A549 (cell line): ENCODE results near the gene NOTCH4. TPM values are rescaled to one million over a fixed set of nuclear protein-coding genes. Genes with fewer than 3 reads are reported as not detected.
"Not testable (repeated sequence)": the region's sequence is repeated elsewhere in the genome, so short reads cannot be mapped to it uniquely, and the experiment has no call there.

Experiments
- ATAC-seq, 2 experiments: fragments of 200-7000 bp in 1 of 2; fragments of >200 bp in 1 of 2; cut with Nextera tagmentation in 1 of 2; cut with Tn5 transposase in 1 of 2; 3 replicates each; pipeline versions ENCODE4 v1.8.0 to v1.9.1; 2018 to 2020; ENCODE audit warnings: mild to moderate bottlenecking in 1 of 2, moderate library complexity in 1 of 2
- CTCF ChIA-PET: fragments of 300-600 bp; sonication (Branson Sonifier 250); formaldehyde crosslinking; extraction: SDS; loops from one replicate; lab custom pipeline; 2021; ENCODE audit warnings: antibody characterized with exemption, inconsistent platforms; lab: Yijun Ruan, JAX
- POLR2A ChIA-PET: fragments of 350-600 bp; formaldehyde crosslinking; extraction: SDS; loops from one replicate; lab custom pipeline; 2021; ENCODE audit warnings: antibody characterized with exemption, inconsistent platforms; lab: Yijun Ruan, JAX
- DNase-seq, 2 experiments: peaks; one replicate each; pipeline versions ENCODE4 v3.0.0 to v3.0.0-alpha.2; 2011 to 2016; ENCODE audit warnings: low read depth in 1 of 2, low spot score in 1 of 2
- FAIRE-seq: peaks from 2 replicates; lab custom pipeline; 2011; peaks lifted over from hg19 to GRCh38; lab: Jason Lieb, UNC
- H3K27ac ChIP-seq, 2 experiments: fragments of >200 bp; sonication (Bioruptor Twin); formaldehyde crosslinking; 3 replicates each; pipeline ENCODE4 v1.5.1; 2016 to 2017
- H3K4me1 ChIP-seq: fragments of >200 bp; sonication (Bioruptor Twin); formaldehyde crosslinking; 3 replicates; pipeline ENCODE4 v1.6.1; 2016
- H3K4me2 ChIP-seq: fragments of >200 bp; sonication (Bioruptor Twin); formaldehyde crosslinking; 3 replicates; pipeline ENCODE4 v1.6.1; 2016
- H3K4me3 ChIP-seq: fragments of >200 bp; sonication (Bioruptor Twin); formaldehyde crosslinking; 3 replicates; pipeline ENCODE4 v1.5.1; 2016
- H3K9me3 ChIP-seq: fragments of >200 bp; sonication (Bioruptor Twin); formaldehyde crosslinking; 3 replicates; pipeline ENCODE4 v1.6.1; 2016
- ATOH8 ChIP-seq: fragments of 250-450 bp; sonication (Bioruptor Pico); IDR thresholded peaks from 2 replicates; pipeline ENCODE4 v1.5.0; 2020; ENCODE audit warnings: low read depth, mild to moderate bottlenecking, moderate library complexity
- BHLHE40 ChIP-seq: IDR thresholded peaks from 2 replicates; pipeline ENCODE4 v1.6.1; 2012; ENCODE audit warnings: low read depth, low read length, inconsistent platforms
- CHD2 ChIP-seq: fragments of 150-350 bp; IDR thresholded peaks from 2 replicates; pipeline ENCODE4 v1.6.1; 2014; ENCODE audit warnings: low read length; ENCODE audit not compliant: partially characterized antibody
- CTCF ChIP-seq: fragments of >200 bp; sonication (Bioruptor Twin); formaldehyde crosslinking; IDR thresholded peaks from 3 replicates; pipeline ENCODE4 v1.5.1; 2016
- EHF ChIP-seq: fragments of 250-450 bp; sonication (Bioruptor Pico); IDR thresholded peaks from 2 replicates; pipeline ENCODE4 v1.5.0; 2020; ENCODE audit warnings: mild to moderate bottlenecking
- EP300 ChIP-seq, 2 experiments: fragments of >200 bp; sonication (Bioruptor Twin); formaldehyde crosslinking; IDR thresholded peaks; 2 replicates in 1 of 2; 3 replicates in 1 of 2; pipeline ENCODE4 v1.6.1; 2016 to 2017
- FOSB ChIP-seq: fragments of 250-450 bp; sonication (Bioruptor Pico); IDR thresholded peaks from 2 replicates; pipeline ENCODE4 v1.5.0; 2020; ENCODE audit warnings: mild to moderate bottlenecking, moderate library complexity
- FOXS1 ChIP-seq: fragments of 250-450 bp; sonication (Bioruptor Pico); IDR thresholded peaks from 2 replicates; pipeline ENCODE4 v1.5.0; 2020; ENCODE audit warnings: mild to moderate bottlenecking, moderate library complexity
- HEYL ChIP-seq: fragments of 250-450 bp; sonication (Bioruptor Pico); IDR thresholded peaks from 2 replicates; pipeline ENCODE4 v1.8.0; 2021; ENCODE audit warnings: mild to moderate bottlenecking, moderate library complexity
- HOXB13 ChIP-seq: fragments of 250-450 bp; sonication (Bioruptor Pico); IDR thresholded peaks from 2 replicates; pipeline ENCODE4 v1.5.0; 2020; ENCODE audit warnings: low read depth, mild to moderate bottlenecking, moderate library complexity
- KDM1A ChIP-seq: fragments of 200-600 bp; sonication (generic); IDR thresholded peaks from 2 replicates; pipeline ENCODE4 v1.6.1; 2016; ENCODE audit warnings: low read depth, mild to moderate bottlenecking
- KDM5A ChIP-seq: fragments of 200-600 bp; sonication (generic); IDR thresholded peaks from 2 replicates; pipeline ENCODE4 v1.6.1; 2016; ENCODE audit warnings: antibody characterized with exemption, mild to moderate bottlenecking
- NR3C1 ChIP-seq: fragments of >200 bp; sonication (Bioruptor Twin); formaldehyde crosslinking; IDR thresholded peaks from 3 replicates; pipeline ENCODE4 v1.6.1; 2017
- PHF8 ChIP-seq: fragments of 200-600 bp; sonication (generic); IDR thresholded peaks from 2 replicates; pipeline ENCODE4 v1.6.1; 2016; ENCODE audit warnings: low read depth, mild to moderate bottlenecking, antibody characterized with exemption, moderate library complexity, borderline replicate concordance
- RARB ChIP-seq: fragments of 250-450 bp; sonication (Bioruptor Pico); IDR thresholded peaks from 2 replicates; pipeline ENCODE4 v1.8.0; 2021; ENCODE audit warnings: mild to moderate bottlenecking, moderate library complexity
- RCOR1 ChIP-seq: fragments of 150-350 bp; IDR thresholded peaks from 2 replicates; pipeline ENCODE4 v1.6.1; 2014; ENCODE audit warnings: antibody characterized with exemption, low read length, low read depth
- SMC3 ChIP-seq: fragments of >200 bp; sonication (Bioruptor Twin); formaldehyde crosslinking; IDR thresholded peaks from 3 replicates; pipeline ENCODE4 v1.6.1; 2018; ENCODE audit warnings: inconsistent platforms
- TP53 ChIP-seq: fragments of 250-450 bp; sonication (Bioruptor Pico); IDR thresholded peaks from 2 replicates; pipeline ENCODE4 v1.5.0; 2021; ENCODE audit warnings: mild to moderate bottlenecking, moderate library complexity
- USF2 ChIP-seq: fragments of 450-650 bp; IDR thresholded peaks from 2 replicates; pipeline ENCODE4 v1.6.1; 2014; ENCODE audit warnings: antibody characterized with exemption
- ZC3H11A ChIP-seq: fragments of 450-650 bp; IDR thresholded peaks from 2 replicates; pipeline ENCODE4 v1.6.1; 2014; ENCODE audit warnings: antibody characterized with exemption, mild to moderate bottlenecking
- WGBS: methylation state at CpG from one replicate; pipeline ENCODE4 v1.1.6; 2017; ENCODE audit errors: missing lambda C conversion rate; 5-methylcytosine and 5-hydroxymethylcytosine counted together
- polyA minus RNA-seq: library from RNA; depleted of rRNA, polyadenylated mRNA; stranded (reverse); fragments of >200 nt; gene quantifications from 2 replicates; pipeline ENCODE4 v1.2.3, GENCODE V29; 2011; rRNA and poly(A)+ RNA removed
- polyA plus RNA-seq, 4 experiments: library from polyadenylated mRNA; depleted of rRNA in 3 of 4; stranded (reverse); fragments of >200 nt; fragmentation: RNase III in 1 of 4; extraction: RNeasy Plus Mini Kit Qiagen cat#74134 plus additional on column Dnase treatment in 1 of 4; gene quantifications; 2 replicates in 3 of 4; 3 replicates in 1 of 4; pipeline ENCODE4 v1.2.3, GENCODE V29; 2011 to 2017
- TF ChIP-seq, protein P1 (sequence below): IDR thresholded peaks from 2 replicates; pipeline ENCODE4 v1.6.1; 2012
- TF ChIP-seq, protein P2 (sequence below): fragments of >200 bp; sonication (Bioruptor Twin); formaldehyde crosslinking; IDR thresholded peaks from 2 replicates; pipeline ENCODE4 v1.6.1; 2016
- TF ChIP-seq, protein P3 (sequence below): fragments of 250-450 bp; sonication (Bioruptor Pico); IDR thresholded peaks from 2 replicates; pipeline ENCODE4 v1.5.0; 2021; ENCODE audit warnings: mild to moderate bottlenecking, moderate library complexity, borderline replicate concordance

NOTCH4 gene
- polyA plus RNA-seq (2011; rRNA removed) (0.66 and 0.70 TPM in 2 replicates), polyA plus RNA-seq (2017; fragmentation: RNase III; extraction: RNeasy Plus Mini Kit Qiagen cat#74134 plus additional on column Dnase treatment) (0.22 to 0.44 TPM (median 0.32 TPM) in 3 replicates), polyA minus RNA-seq (0.45 and 0.58 TPM in 2 replicates)
- 0.38 and 0.57 TPM in 2 replicates for polyA plus RNA-seq (2012; cell fraction: cytosol; rRNA removed)
- polyA plus RNA-seq (2012; cell fraction: nucleus; rRNA removed): 0.70 and 0.88 TPM in 2 replicates

GRCh38 chr6:32223258-32224235, at the start of gene NOTCH4:
NOTCH4 (minus strand) TSS chr6:32224067; CDS start chr6:32223928, 139 bp downstream.
- H3K4me2 ChIP-seq: no peak within 1 kb of the TSS
- H3K9me3 ChIP-seq: no peaks in the 10 kb centered on the region
- no peak within 1 kb of the TSS for H3K27ac ChIP-seq
- ChIA-PET CTCF (no interaction called here), POLR2A (no interaction called here)
- H3K4me1 ChIP-seq: no peaks in the 10 kb centered on the region
- 53% methylated on average over 17 of the region's 20 CpGs for WGBS
- FAIRE-seq: no peak
- TF ChIP-seq TP53 (CRISPR knock-in tag): no peak
- no peak for TF ChIP-seq ZC3H11A
- ATAC-seq: no peak
- no peak for DNase-seq
- H3K4me3 ChIP-seq: no peak within 1 kb of the TSS

GRCh38 chr6:32271429-32271828, 47.6 kb upstream of the NOTCH4 start:
- no peak for DNase-seq
- POLR2A ChIA-PET: no interaction called here
- ATAC-seq: no peak
- H3K4me1 ChIP-seq: no peaks in the 10 kb centered on the region
- CTCF ChIA-PET: interaction anchor here (1.0 kb wide), 1 partner anchor 16 kb away, joined by 3 read pairs; no protein-coding TSS in a partner anchor
- no peak overlapping the region for H3K4me3 ChIP-seq
- no peak overlapping the region for H3K27ac ChIP-seq
- WGBS: 63% methylated on average over 1 of the region's 1 CpG
- TF ChIP-seq HOXB13 (CRISPR knock-in tag) (no peak), SMC3 (no peak), CHD2 (no peak), NR3C1 (no peak), BHLHE40 (no peak), RARB (CRISPR knock-in tag) (no peak), CTCF (no peak), KDM1A (no peak), ZC3H11A (no peak)
- TF ChIP-seq, protein P1, sequence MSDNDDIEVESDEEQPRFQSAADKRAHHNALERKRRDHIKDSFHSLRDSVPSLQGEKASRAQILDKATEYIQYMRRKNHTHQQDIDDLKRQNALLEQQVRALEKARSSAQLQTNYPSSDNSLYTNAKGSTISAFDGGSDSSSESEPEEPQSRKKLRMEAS: no peak
- TF ChIP-seq, protein P2, sequence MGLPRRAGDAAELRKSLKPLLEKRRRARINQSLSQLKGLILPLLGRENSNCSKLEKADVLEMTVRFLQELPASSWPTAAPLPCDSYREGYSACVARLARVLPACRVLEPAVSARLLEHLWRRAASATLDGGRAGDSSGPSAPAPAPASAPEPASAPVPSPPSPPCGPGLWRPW: no peak
- no peaks in the 10 kb centered on the region for H3K9me3 ChIP-seq
- no peak for FAIRE-seq
- no peak overlapping the region for H3K4me2 ChIP-seq

GRCh38 chr6:32268459-32268858, 44.6 kb upstream of the NOTCH4 start:
- DNase-seq, FAIRE-seq, H3K9me3 ChIP-seq, H3K4me2 ChIP-seq, CTCF ChIA-PET, H3K4me1 ChIP-seq, H3K4me3 ChIP-seq, POLR2A ChIA-PET, H3K27ac ChIP-seq, ATAC-seq: not testable (repeated sequence)
- 24% methylated on average over 3 of the region's 3 CpGs for WGBS

- ATAC-seq (no peak), FAIRE-seq (no peak), DNase-seq (no peak)
- Histone ChIP-seq H3K4me2 (no peak overlapping the region), H3K4me1 (no peaks in the 10 kb centered on the region), H3K27ac (no peak overlapping the region), H3K9me3 (no peaks in the 10 kb centered on the region), H3K4me3 (no peak overlapping the region)
- ChIA-PET CTCF (no interaction called here), POLR2A (no interaction called here)
- TF ChIP-seq HEYL (CRISPR knock-in tag) (no peak), ATOH8 (CRISPR knock-in tag) (no peak), PHF8 (no peak), SMC3 (no peak), FOXS1 (CRISPR knock-in tag) (no peak), EP300 (IDR thresholded peaks at IDR 0.05) (no peak), BHLHE40 (no peak), FOSB (CRISPR knock-in tag) (no peak), KDM5A (no peak), EHF (CRISPR knock-in tag) (no peak), USF2 (no peak), RCOR1 (no peak)
- TF ChIP-seq, protein P3, sequence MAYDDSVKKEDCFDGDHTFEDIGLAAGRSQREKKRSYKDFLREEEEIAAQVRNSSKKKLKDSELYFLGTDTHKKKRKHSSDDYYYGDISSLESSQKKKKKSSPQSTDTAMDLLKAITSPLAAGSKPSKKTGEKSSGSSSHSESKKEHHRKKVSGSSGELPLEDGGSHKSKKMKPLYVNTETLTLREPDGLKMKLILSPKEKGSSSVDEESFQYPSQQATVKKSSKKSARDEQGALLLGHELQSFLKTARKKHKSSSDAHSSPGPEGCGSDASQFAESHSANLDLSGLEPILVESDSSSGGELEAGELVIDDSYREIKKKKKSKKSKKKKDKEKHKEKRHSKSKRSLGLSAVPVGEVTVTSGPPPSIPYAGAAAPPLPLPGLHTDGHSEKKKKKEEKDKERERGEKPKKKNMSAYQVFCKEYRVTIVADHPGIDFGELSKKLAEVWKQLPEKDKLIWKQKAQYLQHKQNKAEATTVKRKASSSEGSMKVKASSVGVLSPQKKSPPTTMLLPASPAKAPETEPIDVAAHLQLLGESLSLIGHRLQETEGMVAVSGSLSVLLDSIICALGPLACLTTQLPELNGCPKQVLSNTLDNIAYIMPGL (CRISPR knock-in tag): no peak
Observed at GRCh38 chr6:32267035-32267434, 43.2 kb upstream of the NOTCH4 start.
